Stimulated activated CD4-positive, alpha-beta T cell treated with anti-CD3 and anti-CD28 coated beads, Interleukin-2, amount 100 ng/mL, for 48 hours (primary cell): ENCODE data around the gene PRKCE.

Experiments used
- DNase-seq, 2 donors: peaks; one replicate each; pipeline ENCODE4 v3.0.0-alpha.2; 2020

PRKCE gene

GRCh38 chr2:45634223-45634622 is 17.3 kb upstream of the PRKCE start:
- no peak for DNase-seq

GRCh38 chr2:45636008-45636407 is 15.5 kb upstream of the PRKCE start:
- DNase-seq, result no peak

GRCh38 chr2:45637440-45637839 is 14.0 kb upstream of the PRKCE start:
- no peak for DNase-seq

- DNase-seq, result no peak
Observed at GRCh38 chr2:45640576-45640975, 10.9 kb upstream of the PRKCE start.

GRCh38 chr2:45643095-45643494 is 8.4 kb upstream of the PRKCE start:
- no peak for DNase-seq

- DNase-seq, result peak; percentile 74 to 83
Observed at GRCh38 chr2:45643543-45644542, 7.6 kb upstream of the PRKCE start.

- DNase-seq, result no peak
Observed at GRCh38 chr2:45646289-45646688, 5.2 kb upstream of the PRKCE start.

GRCh38 chr2:45647356-45647755 is 4.1 kb upstream of the PRKCE start:
- DNase-seq, result no peak

GRCh38 chr2:45647986-45648520 is 3.4 kb upstream of the PRKCE start:
- no peak for DNase-seq

GRCh38 chr2:45648636-45649035 is 2.8 kb upstream of the PRKCE start:
- no peak for DNase-seq

- no peak for DNase-seq
Observed at GRCh38 chr2:45649462-45649857, 2.0 kb upstream of the PRKCE start.

GRCh38 chr2:45649858-45650811 is 1.3 kb upstream of the PRKCE start:
- peak; percentile 41 to 46 for DNase-seq

GRCh38 chr2:45650851-45651414 is 542 bp upstream of the PRKCE start:
- DNase-seq, result peak; percentile 82 to 85

- peak in 1 of 2 donors; percentile 18 for DNase-seq
Observed at GRCh38 chr2:45652090-45653031, 886 bp downstream of the PRKCE start.

GRCh38 chr2:45653122-45653913 is 1.8 kb downstream of the PRKCE start:
- DNase-seq, result no peak

GRCh38 chr2:45654250-45654649 is 2.8 kb downstream of the PRKCE start:
- no peak for DNase-seq

GRCh38 chr2:45661828-45662227 is 10.4 kb downstream of the PRKCE start:
- DNase-seq, result no peak

- no peak for DNase-seq
Observed at GRCh38 chr2:45664635-45665261, 13.3 kb downstream of the PRKCE start.

GRCh38 chr2:45668509-45668908 is 17.0 kb downstream of the PRKCE start:
- DNase-seq, result no peak

GRCh38 chr2:45669032-45669486 is 17.6 kb downstream of the PRKCE start:
- DNase-seq, result no peak
